ENCODE data around the gene PEAK1. TPM values are rescaled to one million over a fixed set of nuclear protein-coding genes. Genes with fewer than 3 reads are reported as not detected.

Gene PEAK1
- total and polyA plus RNA-seq, 4 donors: 8.6 to 147 (median 40.2) TPM

- 75 to 80% methylated on average over 3 of the region's 3 CpGs for WGBS, 2 donors
These were observed 252.5 kb downstream of the PEAK1 start for GRCh38 chr15:77167406-77167805.

DNA sequence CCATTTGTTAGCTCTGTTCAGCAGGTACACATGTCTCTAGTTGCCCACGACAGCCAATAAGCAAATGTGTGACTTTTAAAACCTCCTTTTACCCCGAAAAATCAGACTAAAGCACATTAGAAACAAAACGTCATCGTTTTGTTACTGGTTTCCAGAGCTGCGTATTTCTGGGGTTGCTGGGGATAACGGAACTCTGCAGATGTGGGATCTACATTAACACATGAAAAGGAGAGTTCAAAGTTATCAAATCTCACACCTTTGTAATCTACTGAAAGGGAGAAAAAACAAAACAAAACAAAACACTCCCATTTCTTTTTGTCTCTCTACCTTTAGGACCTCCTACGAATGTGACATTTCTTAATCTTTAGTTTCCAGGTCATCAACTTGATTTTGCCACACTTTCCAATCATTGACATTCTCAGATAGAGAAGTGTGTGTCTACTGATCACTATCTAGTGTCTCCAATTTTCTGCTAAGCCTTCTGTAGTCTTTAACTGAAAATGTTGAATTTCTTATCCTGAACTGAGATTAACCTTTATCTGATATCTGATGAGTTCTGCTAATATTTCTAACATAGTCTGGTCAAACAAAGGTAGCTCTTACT, 256.0 kb downstream of the PEAK1 start:
- no peak for ATAC-seq (ENCODE audit: insufficient read depth, low FRiP score)
- no peak overlapping the region for H3K9ac ChIP-seq (ENCODE audit: insufficient read depth in 1 of 2, low read length in 2 of 2)
- no peak overlapping the region for H3K4me3 ChIP-seq
- H3K36me3 ChIP-seq (ENCODE audit: control insufficient read depth in 4 of 4, insufficient read depth in 4 of 4, low read length in 4 of 4): peaks cover 0 to 2% (median 0%) of the 10 kb centered on the region in 4 donors
- no peaks in the 10 kb centered on the region for H3K27me3 ChIP-seq (ENCODE audit: control insufficient read depth in 3 of 3, insufficient read depth in 3 of 3, low read length in 2 of 3)
- H3K4me1 ChIP-seq (ENCODE audit: control insufficient read depth in 5 of 5, insufficient read depth in 5 of 5, low read length in 5 of 5): peaks cover 0 to 17% (median 0%) of the 10 kb centered on the region in 5 donors
- no peaks in the 10 kb centered on the region for H3K9me3 ChIP-seq (ENCODE audit: control insufficient read depth in 4 of 4, insufficient read depth in 3 of 4, low read length in 3 of 4)
- DNase-seq: no peak
- TF ChIP-seq, protein P1, sequence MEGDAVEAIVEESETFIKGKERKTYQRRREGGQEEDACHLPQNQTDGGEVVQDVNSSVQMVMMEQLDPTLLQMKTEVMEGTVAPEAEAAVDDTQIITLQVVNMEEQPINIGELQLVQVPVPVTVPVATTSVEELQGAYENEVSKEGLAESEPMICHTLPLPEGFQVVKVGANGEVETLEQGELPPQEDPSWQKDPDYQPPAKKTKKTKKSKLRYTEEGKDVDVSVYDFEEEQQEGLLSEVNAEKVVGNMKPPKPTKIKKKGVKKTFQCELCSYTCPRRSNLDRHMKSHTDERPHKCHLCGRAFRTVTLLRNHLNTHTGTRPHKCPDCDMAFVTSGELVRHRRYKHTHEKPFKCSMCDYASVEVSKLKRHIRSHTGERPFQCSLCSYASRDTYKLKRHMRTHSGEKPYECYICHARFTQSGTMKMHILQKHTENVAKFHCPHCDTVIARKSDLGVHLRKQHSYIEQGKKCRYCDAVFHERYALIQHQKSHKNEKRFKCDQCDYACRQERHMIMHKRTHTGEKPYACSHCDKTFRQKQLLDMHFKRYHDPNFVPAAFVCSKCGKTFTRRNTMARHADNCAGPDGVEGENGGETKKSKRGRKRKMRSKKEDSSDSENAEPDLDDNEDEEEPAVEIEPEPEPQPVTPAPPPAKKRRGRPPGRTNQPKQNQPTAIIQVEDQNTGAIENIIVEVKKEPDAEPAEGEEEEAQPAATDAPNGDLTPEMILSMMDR (IDR thresholded peaks at IDR 0.05; ENCODE audit: control extremely low read depth, extremely low read depth): no peak
- 89 to 91% methylated on average over 7 of the region's 7 CpGs for WGBS, 2 donors
- H3K27ac ChIP-seq (ENCODE audit: low read depth in 1 of 2, low read length in 1 of 2): no peak overlapping the region

More at GRCh38 chr15:77167406-77167805, 252.5 kb downstream of the PEAK1 start:
- Histone ChIP-seq H3K27me3 (ENCODE audit: control insufficient read depth in 3 of 3, insufficient read depth in 3 of 3, low read length in 2 of 3) (no peaks in the 10 kb centered on the region), H3K9me3 (ENCODE audit: control insufficient read depth in 4 of 4, insufficient read depth in 3 of 4, low read length in 3 of 4) (no peaks in the 10 kb centered on the region), H3K27ac (ENCODE audit: low read depth in 1 of 2, low read length in 1 of 2) (no peak overlapping the region), H3K36me3 (ENCODE audit: control insufficient read depth in 4 of 4, insufficient read depth in 4 of 4, low read length in 4 of 4) (no peaks in the 10 kb centered on the region), H3K4me3 (no peak overlapping the region), H3K9ac (ENCODE audit: insufficient read depth in 1 of 2, low read length in 2 of 2) (no peak overlapping the region), H3K4me1 (ENCODE audit: control insufficient read depth in 5 of 5, insufficient read depth in 5 of 5, low read length in 5 of 5) (peaks cover 0 to 13% (median 0%) of the 10 kb centered on the region in 5 donors)
- ATAC-seq (ENCODE audit: insufficient read depth, low FRiP score) (no peak), DNase-seq (no peak)
- TF ChIP-seq, protein P1 (IDR thresholded peaks at IDR 0.05; ENCODE audit: control extremely low read depth, extremely low read depth): no peak

DNA sequence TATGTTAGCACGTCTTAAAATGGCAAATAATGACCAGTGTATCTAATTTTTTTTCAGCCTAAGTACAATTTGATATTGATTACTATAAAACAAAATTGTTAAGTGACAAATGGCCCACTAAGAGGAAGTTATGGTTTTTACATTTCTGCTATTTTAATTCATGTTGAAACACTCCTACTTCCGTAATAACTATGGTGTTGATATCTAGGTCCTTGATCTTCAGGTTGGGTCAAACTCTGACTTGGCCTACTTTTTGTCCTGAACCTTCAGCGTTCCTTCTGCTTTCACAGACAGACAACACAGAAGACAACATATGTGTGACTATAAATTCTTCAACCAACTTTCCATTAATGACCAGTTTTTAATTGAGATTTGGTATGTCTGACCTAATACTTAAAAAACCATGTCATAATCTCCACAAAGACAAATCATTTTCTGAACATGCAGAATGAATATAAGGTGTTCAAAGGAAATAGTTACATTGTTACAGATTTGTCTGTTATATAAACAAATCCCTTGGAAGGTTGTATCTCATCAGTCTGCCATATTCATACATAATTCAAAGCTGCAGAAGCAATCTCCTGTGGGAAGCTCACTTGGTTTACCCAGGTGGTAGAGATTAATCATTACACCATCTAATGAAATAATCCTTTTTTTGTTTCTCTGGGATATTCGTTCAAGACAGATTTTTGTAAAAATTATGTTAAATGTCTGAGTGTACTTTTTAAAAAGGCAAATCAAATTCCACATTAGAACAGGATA, 256.9 kb downstream of the PEAK1 start:
- Histone ChIP-seq H3K4me1 (ENCODE audit: control insufficient read depth in 5 of 5, insufficient read depth in 5 of 5, low read length in 5 of 5) (peaks cover 0 to 10% (median 0%) of the 10 kb centered on the region in 5 donors), H3K27me3 (ENCODE audit: control insufficient read depth in 3 of 3, insufficient read depth in 3 of 3, low read length in 2 of 3) (no peaks in the 10 kb centered on the region), H3K9ac (ENCODE audit: insufficient read depth in 1 of 2, low read length in 2 of 2) (no peak overlapping the region), H3K27ac (ENCODE audit: low read depth in 1 of 2, low read length in 1 of 2) (no peak overlapping the region), H3K4me3 (no peak overlapping the region), H3K36me3 (ENCODE audit: control insufficient read depth in 4 of 4, insufficient read depth in 4 of 4, low read length in 4 of 4) (peaks cover 2 to 7% (median 6%) of the 10 kb centered on the region in 4 donors), H3K9me3 (ENCODE audit: control insufficient read depth in 4 of 4, insufficient read depth in 3 of 4, low read length in 3 of 4) (no peaks in the 10 kb centered on the region)
- TF ChIP-seq, protein P1 (IDR thresholded peaks at IDR 0.05; ENCODE audit: control extremely low read depth, extremely low read depth): no peak
- DNase-seq: no peak
- no peak for ATAC-seq (ENCODE audit: insufficient read depth, low FRiP score)
- WGBS, 2 donors: 48 to 67% methylated on average over 4 of the region's 4 CpGs

All from lung (tissue), 12 donors.